Measurements from ENCODE around the gene CETN2. TPM values are rescaled to one million over a fixed set of nuclear protein-coding genes. Genes with fewer than 3 reads are reported as not detected.
"Not testable (repeated sequence)": the region's sequence is repeated elsewhere in the genome, so short reads cannot be mapped to it uniquely, and the experiment has no call there.

Gene CETN2
- polyA plus RNA-seq, 4 donors: 106 to 131 (median 114) TPM

DNA sequence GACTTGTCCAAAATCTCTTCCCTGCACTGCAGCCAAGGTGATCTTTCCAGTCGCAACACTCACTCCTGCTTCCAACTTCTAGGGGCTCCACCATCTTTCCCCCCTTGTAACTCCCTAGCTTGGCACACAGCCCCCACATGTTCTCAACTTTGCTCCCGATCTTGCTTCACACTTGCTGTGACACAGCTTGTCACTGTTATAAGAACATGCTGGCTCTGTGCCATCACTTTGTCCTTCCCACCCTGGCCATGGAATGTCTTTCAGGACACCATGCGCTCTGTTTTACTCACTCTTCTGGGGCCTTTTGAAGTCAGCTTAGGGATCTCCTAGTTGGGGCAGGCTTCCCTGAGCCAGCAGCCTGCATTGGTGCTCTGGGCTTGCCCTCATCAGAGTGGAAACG is 2.8 kb upstream of the CETN2 start:
- DNase-seq (ENCODE audit: low read depth in 4 of 4, low spot score in 2 of 4): no peak

DNA sequence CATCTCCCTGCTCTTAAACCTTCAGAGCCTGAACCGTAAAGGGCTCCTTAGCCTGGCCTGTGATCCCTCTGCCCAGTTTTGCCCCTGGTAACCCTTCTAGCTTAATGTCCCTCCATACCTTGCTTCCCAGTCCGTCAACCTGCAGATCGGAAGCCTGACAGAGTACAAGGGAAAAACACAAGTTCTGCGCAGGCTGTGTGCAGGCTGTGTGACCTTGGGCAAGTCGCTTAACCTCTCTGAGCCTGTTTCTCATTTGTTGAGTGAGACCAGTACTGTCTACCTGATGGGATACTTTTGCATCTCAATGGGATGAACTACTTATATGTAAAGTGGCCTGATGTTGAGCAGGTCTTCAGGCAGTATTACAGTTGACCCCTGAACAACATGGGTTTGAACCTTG is 2.0 kb upstream of the CETN2 start:
- no peak for DNase-seq (ENCODE audit: low read depth in 4 of 4, low spot score in 2 of 4)

DNA sequence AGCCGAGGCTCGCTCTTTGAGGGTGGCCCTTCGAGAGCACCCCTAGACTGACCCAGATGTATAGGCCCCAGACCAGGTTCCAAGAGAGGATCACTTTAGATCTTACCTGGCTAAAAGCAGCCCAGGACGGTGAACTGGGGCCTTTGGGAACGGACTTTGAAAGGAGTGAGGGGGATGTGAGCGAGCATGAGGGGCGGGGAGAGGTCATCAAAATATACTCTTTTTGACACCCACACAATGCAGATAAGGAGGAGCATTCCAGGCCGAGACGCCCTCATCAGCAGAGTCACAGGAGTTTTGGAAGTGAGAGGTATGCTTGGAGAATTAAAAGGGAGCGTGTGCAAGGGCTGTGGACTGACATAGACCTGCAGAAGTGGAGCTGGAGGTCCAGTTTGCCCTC is 834 bp upstream of the CETN2 start:
- DNase-seq (ENCODE audit: low read depth in 4 of 4, low spot score in 2 of 4): no peak

DNA sequence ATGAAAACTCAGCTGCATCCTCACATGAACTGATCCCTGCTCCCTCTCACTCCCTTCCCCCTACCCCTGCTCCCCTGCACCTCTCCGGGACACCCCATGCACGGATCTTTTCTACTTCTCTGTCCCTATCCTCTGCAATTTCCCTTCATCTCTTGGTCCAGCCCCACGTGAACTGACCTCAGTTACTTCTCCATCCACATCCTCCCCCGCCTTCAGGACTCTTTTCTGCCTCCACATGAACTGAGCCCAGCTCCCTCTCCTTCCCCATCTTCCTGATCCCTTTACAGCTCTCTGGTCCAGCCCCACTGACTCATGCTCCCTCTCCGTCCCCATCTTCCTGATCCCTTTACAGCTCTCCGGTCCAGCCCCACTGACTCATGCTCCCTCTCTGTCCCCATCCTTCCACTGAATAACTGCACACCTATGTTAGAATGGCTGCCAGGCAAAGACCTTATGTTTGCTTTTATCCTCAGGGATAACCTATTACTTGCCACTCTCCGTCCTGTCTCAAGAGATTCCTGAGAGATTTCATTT is 5.6 kb downstream of the CETN2 start:
- no peak for DNase-seq (ENCODE audit: low read depth in 4 of 4, low spot score in 2 of 4)

DNA sequence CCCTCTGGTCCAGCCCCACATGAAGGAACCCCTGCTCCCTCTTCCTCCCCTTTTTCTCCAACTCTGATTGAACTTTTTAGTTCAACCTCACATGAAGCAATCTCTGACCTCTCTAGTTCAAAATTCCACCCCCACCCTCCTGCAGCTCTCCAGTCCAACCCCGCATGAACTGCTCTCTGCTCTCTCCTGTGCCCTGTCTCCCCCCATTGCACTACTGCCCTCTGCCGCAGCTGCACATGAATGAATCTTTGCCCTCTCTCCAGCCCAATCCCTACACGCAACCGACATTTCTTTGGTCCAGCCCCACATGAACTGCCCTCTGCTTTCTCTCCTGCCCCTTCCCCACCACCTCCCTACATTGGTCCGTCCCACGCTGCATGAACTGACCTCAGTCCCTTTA is 6.9 kb downstream of the CETN2 start:
- no peak for DNase-seq (ENCODE audit: low read depth in 4 of 4, low spot score in 2 of 4)

DNA sequence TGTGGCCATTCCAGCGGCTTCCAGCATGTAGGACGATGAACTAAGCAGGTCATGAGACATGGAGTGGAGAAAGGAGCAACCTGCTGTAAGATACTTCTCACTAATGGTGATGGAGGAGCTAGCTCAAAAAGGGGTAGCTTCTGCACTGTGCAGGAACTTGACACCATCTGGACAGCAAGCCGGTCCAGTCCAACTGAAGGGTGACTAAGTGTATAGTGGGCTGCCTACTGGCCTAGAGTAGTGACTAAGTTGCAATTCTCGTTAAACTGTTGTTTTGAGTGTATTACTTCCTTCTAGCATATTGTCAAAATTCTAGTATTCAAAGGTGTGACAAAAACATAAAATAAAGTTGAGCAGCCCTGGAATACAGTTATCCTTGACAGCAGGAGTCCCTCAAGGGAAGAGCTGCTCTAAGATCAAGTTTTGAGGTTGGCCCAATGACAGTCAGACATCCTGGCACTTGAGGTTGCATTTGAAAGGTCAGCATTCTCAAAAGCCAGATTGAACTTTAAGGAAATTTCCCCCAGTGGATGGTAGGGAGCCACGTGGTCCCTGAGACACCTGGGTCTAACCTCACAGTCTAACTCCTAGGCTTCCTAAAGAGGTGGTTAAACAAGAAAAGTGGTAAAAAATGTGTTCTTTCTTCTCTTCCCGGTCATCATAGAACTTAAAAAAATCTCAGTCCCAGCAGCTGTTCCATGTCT is 8.0 kb downstream of the CETN2 start:
- no peak for DNase-seq (ENCODE audit: low read depth in 4 of 4, low spot score in 2 of 4)

DNA sequence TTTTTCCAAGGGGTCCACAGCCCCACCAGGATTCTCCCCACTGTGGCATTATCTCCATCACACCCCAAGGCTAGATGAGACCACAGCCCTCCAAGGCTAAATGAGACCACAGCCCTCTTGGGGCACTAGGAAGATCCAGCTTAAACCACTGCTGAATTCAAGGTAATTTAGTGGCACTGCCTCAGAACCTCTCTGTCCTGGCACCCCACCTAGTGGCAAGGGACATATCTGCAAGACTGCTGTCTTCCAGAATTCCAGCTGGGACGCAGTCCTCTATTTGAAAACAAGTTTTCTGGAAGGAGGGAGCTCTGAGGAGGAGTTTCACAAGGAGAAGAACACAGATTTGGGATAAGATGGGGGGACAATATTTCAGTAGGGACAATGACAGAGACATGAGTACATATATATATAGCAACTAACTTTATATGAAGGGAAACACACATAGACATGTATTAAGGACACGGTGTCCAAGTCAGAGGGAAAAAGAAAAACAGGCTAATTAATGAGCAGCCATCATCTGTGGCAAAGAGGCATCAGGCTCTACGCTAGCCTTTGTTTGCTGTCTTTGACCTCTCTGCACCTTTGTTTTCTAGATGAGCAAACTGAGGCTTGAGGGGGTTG is 9.3 kb downstream of the CETN2 start:
- no peak for DNase-seq (ENCODE audit: low read depth in 4 of 4, low spot score in 2 of 4)

DNA sequence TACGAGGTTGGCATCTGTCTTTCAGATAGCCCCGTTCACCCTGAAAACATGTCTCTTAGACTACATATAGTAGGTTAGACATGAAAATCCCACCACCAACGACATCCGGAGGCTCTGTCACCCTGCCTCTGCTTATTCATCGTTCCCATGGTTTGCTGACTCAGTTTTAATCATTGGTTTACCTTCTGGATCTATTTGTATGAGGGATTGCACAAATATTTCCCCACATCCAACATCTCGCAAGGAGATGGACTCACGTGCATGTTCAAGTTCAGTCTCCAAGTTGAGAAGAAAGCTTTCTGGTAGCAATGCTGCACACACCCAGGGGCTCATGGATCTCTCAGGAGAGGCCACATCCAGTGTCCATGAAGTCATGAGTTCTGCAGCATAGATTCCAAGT is 10.8 kb downstream of the CETN2 start:
- no peak for DNase-seq (ENCODE audit: low read depth in 4 of 4, low spot score in 2 of 4)

DNA sequence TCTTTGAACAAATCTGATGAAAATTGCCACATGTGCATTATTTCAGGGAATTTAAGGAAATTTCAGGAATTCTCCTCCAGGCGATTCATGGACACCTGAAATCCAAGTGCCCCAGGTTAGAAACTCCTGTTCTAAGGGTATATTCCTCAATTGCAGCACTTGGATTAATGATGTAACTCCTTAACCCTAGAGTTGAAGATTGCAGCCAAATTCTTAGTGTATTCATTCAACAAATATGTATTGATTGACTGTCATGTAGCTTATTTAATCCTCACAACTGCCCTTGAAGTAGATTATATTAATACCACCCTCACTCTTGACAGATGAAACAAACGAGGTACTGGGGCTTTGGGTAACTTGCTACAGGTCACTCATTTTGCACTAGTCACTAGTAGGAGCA is 11.3 kb downstream of the CETN2 start:
- no peak for DNase-seq (ENCODE audit: low read depth in 4 of 4, low spot score in 2 of 4)

DNA sequence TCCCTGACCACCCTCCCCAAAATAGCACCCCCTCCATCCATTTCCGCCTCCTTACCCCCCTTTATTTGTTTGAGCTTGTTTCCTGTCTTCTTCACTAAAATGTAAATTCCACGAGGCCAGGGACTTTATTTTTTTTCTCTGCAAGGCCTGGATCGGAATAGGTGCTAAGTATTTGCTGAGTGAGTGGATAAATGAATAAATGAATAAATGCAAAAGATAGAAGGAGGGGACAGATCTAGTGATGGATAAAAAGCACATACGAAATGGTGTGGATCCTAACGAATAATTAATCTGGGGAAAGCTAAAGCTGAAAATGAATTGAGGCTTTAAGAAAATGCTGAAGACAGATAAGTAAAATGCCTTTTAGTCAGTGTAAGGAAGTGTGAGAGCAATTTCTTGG is 12.2 kb downstream of the CETN2 start:
- no peak for DNase-seq (ENCODE audit: low read depth in 4 of 4, low spot score in 2 of 4)

DNA sequence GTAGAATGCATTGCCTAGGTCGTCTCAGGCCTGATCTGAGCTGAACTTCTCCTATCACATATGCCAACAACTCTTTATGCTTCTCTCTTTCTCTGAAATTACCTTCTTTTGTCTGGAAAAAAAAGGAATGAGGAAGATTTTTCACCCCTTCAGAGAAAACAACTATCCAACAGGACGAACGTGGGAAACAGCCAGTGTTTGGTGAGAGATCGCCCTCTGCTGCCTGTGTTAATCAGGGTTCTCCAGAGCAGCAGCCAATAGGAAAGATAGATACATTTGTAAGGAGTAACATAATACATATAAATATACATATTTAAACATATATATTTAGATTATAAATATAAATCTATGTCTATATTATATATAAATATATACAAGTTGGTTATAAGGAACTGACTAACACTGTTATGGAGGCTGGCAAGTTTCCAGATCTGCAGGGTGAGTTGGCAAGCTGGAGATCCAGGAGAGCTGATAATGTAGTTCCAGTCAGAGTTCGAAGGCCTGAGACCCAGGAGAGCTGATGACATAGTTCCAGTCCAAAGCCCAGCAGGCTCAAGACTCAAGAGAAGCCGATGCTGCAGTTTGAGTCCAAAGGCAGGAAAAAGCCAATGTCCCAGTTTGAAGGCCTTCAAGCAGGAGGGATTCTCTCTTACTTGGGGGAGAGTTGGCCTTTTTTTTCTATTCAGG is 13.3 kb downstream of the CETN2 start:
- DNase-seq (ENCODE audit: low read depth in 4 of 4, low spot score in 2 of 4): no peak

DNA sequence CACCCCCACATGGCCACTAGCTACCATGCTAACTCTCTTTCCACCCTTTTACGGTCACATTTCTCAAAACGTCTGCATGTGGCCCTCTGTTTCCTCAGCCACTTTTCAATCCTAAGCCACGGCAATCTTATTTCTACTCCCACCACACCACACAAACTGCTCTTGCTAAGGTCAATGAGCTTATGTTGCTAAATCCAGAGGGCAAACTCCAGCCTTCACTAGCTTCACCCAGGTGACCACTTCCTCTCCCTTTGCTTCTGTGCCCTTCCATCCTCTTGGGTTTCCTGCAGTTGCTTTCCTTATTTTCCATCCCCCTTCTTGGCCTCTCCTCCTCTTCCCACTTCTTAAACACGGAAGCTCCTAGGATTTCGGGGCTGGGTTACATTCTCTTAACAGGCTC is 16.5 kb downstream of the CETN2 start:
- no peak for DNase-seq (ENCODE audit: low read depth in 4 of 4, low spot score in 2 of 4)

DNA sequence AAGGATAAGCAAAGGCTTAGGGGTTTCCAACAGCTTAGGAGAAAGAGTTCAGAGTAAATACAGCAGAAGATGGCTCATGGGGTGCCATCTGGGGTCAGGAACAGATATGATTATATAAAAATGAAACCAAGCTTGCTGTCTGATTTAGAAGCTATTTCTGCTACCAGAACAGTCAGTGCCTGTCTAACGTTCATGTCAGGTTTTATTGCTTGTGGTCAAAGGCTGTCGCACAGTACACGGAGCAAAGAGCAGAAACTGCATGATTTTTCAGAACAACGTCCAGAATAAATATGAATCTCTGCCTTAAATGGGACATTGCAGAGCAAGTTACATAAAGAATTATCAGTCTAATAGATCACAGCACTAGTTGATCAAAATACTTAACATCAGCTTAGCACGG is 17.4 kb downstream of the CETN2 start:
- DNase-seq (ENCODE audit: low read depth in 4 of 4, low spot score in 2 of 4): no peak

DNA sequence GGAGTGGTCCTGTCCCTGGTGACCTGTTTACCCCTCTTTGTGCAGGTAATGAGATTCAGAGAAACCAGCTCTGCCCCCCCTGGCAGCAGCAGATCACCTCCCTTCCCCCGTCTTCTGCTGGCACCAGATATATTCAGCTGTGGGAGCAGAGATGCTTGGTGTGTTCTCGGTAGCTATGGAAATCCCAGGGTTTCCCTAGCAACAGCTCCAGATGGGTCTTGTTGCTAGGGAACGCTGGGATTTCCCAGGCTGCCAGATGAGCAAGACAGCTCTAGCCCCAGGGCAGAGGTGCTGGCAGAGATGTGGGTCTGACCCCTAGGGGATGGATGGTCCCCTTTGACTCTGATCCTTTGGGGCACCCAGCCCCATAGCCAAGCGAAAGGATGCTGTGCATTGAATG is 20.2 kb downstream of the CETN2 start:
- DNase-seq (ENCODE audit: low read depth in 4 of 4, low spot score in 2 of 4): no peak

DNA sequence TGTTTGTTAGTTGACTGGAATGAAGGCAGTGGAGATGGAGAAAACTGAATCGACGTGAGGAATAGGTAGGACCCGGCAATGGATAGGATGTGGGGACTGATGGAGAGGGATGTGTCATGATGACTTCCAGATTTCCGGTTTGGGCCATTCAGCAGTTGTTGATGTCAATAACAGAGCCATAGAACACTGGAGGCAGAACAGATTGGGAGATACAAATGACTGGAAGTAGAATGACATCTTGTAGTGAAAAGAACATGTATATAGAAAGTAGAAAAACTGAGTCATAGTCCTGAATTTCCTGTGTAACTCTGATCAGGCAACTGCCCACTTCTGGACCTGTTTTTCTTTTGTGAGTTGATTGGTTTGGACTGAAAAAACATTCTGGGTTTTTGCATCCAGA is 24.5 kb downstream of the CETN2 start:
- DNase-seq (ENCODE audit: low read depth in 4 of 4, low spot score in 2 of 4): no peak

DNA sequence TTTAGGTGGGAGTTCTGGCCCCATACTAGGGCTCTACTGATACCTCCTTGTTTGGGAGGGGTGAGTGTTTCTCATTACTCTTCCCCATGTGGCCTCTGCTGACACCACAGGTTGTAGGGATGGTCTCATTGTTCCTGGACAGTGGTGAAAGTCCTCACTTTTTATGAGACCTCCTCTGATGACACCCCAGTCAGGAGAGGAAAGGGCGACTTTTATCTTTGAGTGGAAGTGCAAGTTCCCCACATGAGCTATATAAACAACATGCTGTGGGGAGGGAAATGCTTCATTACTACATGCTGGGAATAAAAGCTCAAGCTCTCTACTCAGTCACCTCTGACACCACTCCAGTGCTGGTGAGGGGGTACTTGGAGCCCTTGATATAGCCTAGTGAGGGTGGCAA is 31.6 kb downstream of the CETN2 start:
- no peak for DNase-seq (ENCODE audit: low read depth in 4 of 4, low spot score in 2 of 4)

DNA sequence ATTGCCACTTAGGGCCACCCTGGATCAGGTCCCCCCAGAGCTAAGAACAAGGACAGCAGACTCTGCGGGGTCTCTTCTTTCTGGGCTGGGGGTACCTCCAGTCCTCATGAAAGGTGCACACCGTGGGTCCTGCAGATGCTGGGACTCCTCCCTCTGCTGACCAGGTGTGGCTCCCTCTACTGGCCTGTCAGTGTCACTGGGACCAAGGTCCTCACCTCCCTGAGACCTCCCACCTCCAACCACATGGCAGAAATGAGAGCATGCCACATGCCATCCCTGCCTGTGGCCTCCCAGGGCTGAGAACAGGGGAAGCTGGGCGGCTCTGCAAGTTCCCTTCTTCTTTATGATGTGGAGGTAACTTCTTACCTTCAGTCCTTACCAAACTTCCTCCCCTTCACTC is 43.5 kb downstream of the CETN2 start:
- DNase-seq (ENCODE audit: low read depth in 4 of 4, low spot score in 2 of 4): not testable (repeated sequence)

Other genes starting within 250 kb of the CETN2 start
- 1 to 10 TPM in 3 of 4 donors, under 1 TPM in 1; 0.65 to 1.8 (median 1.4) TPM for gene GABRQ, start 192.9 kb downstream of the CETN2 start, polyA plus RNA-seq (ENCODE audit: insufficient read length in 4 of 4)
- not detected for gene MAGEA3, start 132.0 kb downstream of the CETN2 start, polyA plus RNA-seq (ENCODE audit: insufficient read length in 4 of 4)
- not detected for gene CSAG2, start 121.5 kb downstream of the CETN2 start, polyA plus RNA-seq (ENCODE audit: insufficient read length in 4 of 4)
- not detected for gene MAGEA2B, start 116.1 kb downstream of the CETN2 start, polyA plus RNA-seq (ENCODE audit: insufficient read length in 4 of 4)
- gene CSAG1, start 97.0 kb downstream of the CETN2 start, polyA plus RNA-seq (ENCODE audit: insufficient read length in 4 of 4): not detected
- not detected for gene MAGEA12, start 97.0 kb downstream of the CETN2 start, polyA plus RNA-seq (ENCODE audit: insufficient read length in 4 of 4)
- gene MAGEA2, start 76.9 kb downstream of the CETN2 start, polyA plus RNA-seq (ENCODE audit: insufficient read length in 4 of 4): not detected
- not detected for gene CSAG3, start 71.5 kb downstream of the CETN2 start, polyA plus RNA-seq (ENCODE audit: insufficient read length in 4 of 4)
- not detected for gene MAGEA6, start 61.1 kb downstream of the CETN2 start, polyA plus RNA-seq (ENCODE audit: insufficient read length in 4 of 4)
- 10 to 100 TPM; 26.2 to 32.1 (median 28.7) TPM for gene NSDHL, start 306 bp upstream of the CETN2 start, polyA plus RNA-seq (ENCODE audit: insufficient read length in 4 of 4)
- gene ZNF185, start 67.3 kb upstream of the CETN2 start, polyA plus RNA-seq (ENCODE audit: insufficient read length in 4 of 4): 10 to 100 TPM; 39.3 to 50.8 (median 43.5) TPM
- gene PNMA5, start 163.4 kb upstream of the CETN2 start, polyA plus RNA-seq (ENCODE audit: insufficient read length in 4 of 4): under 1 TPM; 0.10 to 0.47 (median 0.30) TPM
- gene PNMA3, start 225.7 kb upstream of the CETN2 start, polyA plus RNA-seq (ENCODE audit: insufficient read length in 4 of 4): 10 to 100 TPM; 16.9 to 36.8 (median 28.6) TPM
- gene PNMA6A, start 241.7 kb upstream of the CETN2 start, polyA plus RNA-seq (ENCODE audit: insufficient read length in 4 of 4): 10 to 100 TPM in 3 of 4 donors, 1 to 10 TPM in 1; 8.0 to 13.9 (median 11.5) TPM